H9 (cell line): Measurements from ENCODE around the gene GVQW3. TPM values are rescaled to one million over a fixed set of nuclear protein-coding genes. Genes with fewer than 3 reads are reported as not detected.
A peak's percentile ranks its signal among the peaks of the same experiment; 100 is the strongest.
"Not testable (repeated sequence)": the region's sequence is repeated elsewhere in the genome, so short reads cannot be mapped to it uniquely, and the experiment has no call there.

Source experiments
- DNase-seq: peaks from one replicate; pipeline ENCODE4 v3.0.0-alpha.2; 2017
- H2AFZ ChIP-seq: one replicate; pipeline ENCODE4 v1.6.1; 2013; ENCODE audit warnings: mild to moderate bottlenecking, low read length, control low read depth, moderate library complexity
- H2AK5ac ChIP-seq: 2 replicates; pipeline ENCODE4 v1.6.1; 2013; ENCODE audit warnings: low read length, control low read depth, mixed read lengths; ENCODE audit not compliant: insufficient read length
- H2BK120ac ChIP-seq: one replicate; pipeline ENCODE4 v1.6.1; 2013; ENCODE audit warnings: low read depth, mild to moderate bottlenecking, low read length, control low read depth, inconsistent platforms; ENCODE audit not compliant: poor library complexity, severe bottlenecking
- H2BK12ac ChIP-seq: 2 replicates; pipeline ENCODE4 v1.6.1; 2013; ENCODE audit warnings: low read length, control low read depth, mixed read lengths, low read depth; ENCODE audit not compliant: insufficient read length
- H2BK15ac ChIP-seq: 2 replicates; pipeline ENCODE4 v1.6.1; 2013; ENCODE audit warnings: low read depth, low read length, control low read depth
- H2BK20ac ChIP-seq: one replicate; pipeline ENCODE4 v1.6.1; 2013; ENCODE audit warnings: low read depth, mild to moderate bottlenecking, low read length, control low read depth, inconsistent platforms; ENCODE audit not compliant: poor library complexity, severe bottlenecking
- H2BK5ac ChIP-seq: 2 replicates; pipeline ENCODE4 v1.6.1; 2013; ENCODE audit warnings: low read length, control low read depth, mixed read lengths; ENCODE audit not compliant: insufficient read length
- H3K14ac ChIP-seq: 2 replicates; pipeline ENCODE4 v1.6.1; 2013; ENCODE audit warnings: low read length, control low read depth; ENCODE audit not compliant: insufficient read depth
- H3K18ac ChIP-seq: 2 replicates; pipeline ENCODE4 v1.6.1; 2013; ENCODE audit warnings: low read depth, mild to moderate bottlenecking, mixed read lengths, low read length, control low read depth; ENCODE audit not compliant: insufficient read length
- H3K23ac ChIP-seq: 2 replicates; pipeline ENCODE4 v1.6.1; 2013; ENCODE audit warnings: low read length, control low read depth, mixed read lengths, low read depth; ENCODE audit not compliant: insufficient read length
- H3K23me2 ChIP-seq: 2 replicates; pipeline ENCODE4 v1.6.1; 2013; ENCODE audit warnings: low read depth, mild to moderate bottlenecking, mixed read lengths, low read length, control low read depth; ENCODE audit not compliant: insufficient read length, poor library complexity, severe bottlenecking
- H3K27ac ChIP-seq: 2 replicates; pipeline ENCODE4 v1.5.1; 2013; ENCODE audit warnings: low read length, control low read depth, mixed read lengths, low read depth; ENCODE audit not compliant: insufficient read length
- H3K27me3 ChIP-seq: 2 replicates; pipeline ENCODE4 v1.6.1; 2013; ENCODE audit warnings: low read length, control low read depth, inconsistent platforms; ENCODE audit not compliant: insufficient read depth
- H3K4ac ChIP-seq: 2 replicates; pipeline ENCODE4 v1.6.1; 2013; ENCODE audit warnings: low read depth, mild to moderate bottlenecking, control low read depth, inconsistent platforms, low read length, moderate library complexity
- H3K4me1 ChIP-seq: 2 replicates; pipeline ENCODE4 v1.6.1; 2013; ENCODE audit warnings: low read length, control low read depth, inconsistent platforms; ENCODE audit not compliant: insufficient read depth
- H3K4me2 ChIP-seq: 2 replicates; pipeline ENCODE4 v1.6.1; 2013; ENCODE audit warnings: low read length, control low read depth, mixed read lengths; ENCODE audit not compliant: insufficient read length, insufficient read depth
- H3K56ac ChIP-seq: 2 replicates; pipeline ENCODE4 v1.6.1; 2013; ENCODE audit warnings: low read depth, mild to moderate bottlenecking, mixed read lengths, low read length, control low read depth; ENCODE audit not compliant: insufficient read length
- H3K79me1 ChIP-seq: 2 replicates; pipeline ENCODE4 v1.6.1; 2013; ENCODE audit warnings: low read depth, mild to moderate bottlenecking, moderate library complexity, low read length, control low read depth, inconsistent platforms; ENCODE audit not compliant: insufficient read depth, poor library complexity, severe bottlenecking
- H3K79me2 ChIP-seq: 2 replicates; pipeline ENCODE4 v1.6.1; 2013; ENCODE audit warnings: low read length, control low read depth, inconsistent platforms; ENCODE audit not compliant: insufficient read depth
- H3K9ac ChIP-seq: 2 replicates; pipeline ENCODE4 v1.6.1; 2013; ENCODE audit warnings: low read length, control low read depth, mixed read lengths; ENCODE audit not compliant: insufficient read length; ENCODE audit errors: extremely low read depth
- H3K9me3 ChIP-seq: one replicate; pipeline ENCODE4 v1.6.1; 2013; ENCODE audit warnings: low read depth, low read length, inconsistent platforms; ENCODE audit not compliant: control insufficient read depth
- H3T11ph ChIP-seq: one replicate; pipeline ENCODE4 v1.6.1; 2013; ENCODE audit warnings: mild to moderate bottlenecking, low read length, control low read depth, inconsistent platforms
- H4K20me1 ChIP-seq: one replicate; pipeline ENCODE4 v1.6.1; 2013; ENCODE audit not compliant: control insufficient read depth, insufficient read length, insufficient read depth
- H4K5ac ChIP-seq: 2 replicates; pipeline ENCODE4 v1.6.1; 2013; ENCODE audit warnings: low read depth, mild to moderate bottlenecking, mixed read lengths, low read length, control low read depth; ENCODE audit not compliant: insufficient read length
- H4K8ac ChIP-seq: replicated peaks from 2 replicates; pipeline ENCODE4 v1.6.1; 2013; ENCODE audit warnings: low read length, control low read depth, mixed read lengths, low read depth; ENCODE audit not compliant: insufficient read length
- H4K91ac ChIP-seq: 2 replicates; pipeline ENCODE4 v1.6.1; 2013; ENCODE audit warnings: low read depth, mild to moderate bottlenecking, moderate library complexity, mixed read lengths, low read length, control low read depth; ENCODE audit not compliant: insufficient read length
- H3K27ac Mint-ChIP-seq, 3 experiments: 2 replicates in 2 of 3; 3 replicates in 1 of 3; pipeline ENCODE4 v1.8.0; 2020 to 2021; ENCODE audit warnings: mixed read lengths in 3 of 3, mild to moderate bottlenecking in 1 of 3, moderate library complexity in 1 of 3
- H3K27me3 Mint-ChIP-seq: 2 replicates; pipeline ENCODE4 v1.8.0; 2021; ENCODE audit warnings: low read depth, mild to moderate bottlenecking, moderate library complexity, mixed read lengths
- H3K36me3 Mint-ChIP-seq, 3 experiments: 2 replicates in 2 of 3; 3 replicates in 1 of 3; pipeline ENCODE4 v1.8.0; 2020 to 2021; ENCODE audit warnings: low read depth in 3 of 3, mixed read lengths in 3 of 3; ENCODE audit not compliant: insufficient read depth in 1 of 3
- H3K4me1 Mint-ChIP-seq, 2 experiments: 2 replicates each; pipeline ENCODE4 v1.8.0; 2020; ENCODE audit warnings: mixed read lengths in 2 of 2
- H3K4me3 Mint-ChIP-seq, 2 experiments: 2 replicates in 1 of 2; 3 replicates in 1 of 2; pipeline ENCODE4 v1.8.0; 2020 to 2021; ENCODE audit warnings: mild to moderate bottlenecking in 2 of 2, mixed read lengths in 2 of 2, moderate library complexity in 1 of 2
- H3K9me3 Mint-ChIP-seq, 2 experiments: 2 replicates in 1 of 2; 3 replicates in 1 of 2; pipeline ENCODE4 v1.8.0; 2020; ENCODE audit warnings: mild to moderate bottlenecking in 2 of 2, mixed read lengths in 2 of 2, moderate library complexity in 1 of 2
- CTCF ChIP-seq: fragments of 200-600 bp; sonication (generic); conservative IDR thresholded peaks from 3 replicates; pipeline ENCODE4 v1.8.0; 2021; ENCODE audit warnings: antibody characterized with exemption, mild to moderate bottlenecking
- WGBS: extraction: QIAGEN DNeasy Blood & Tissue Kit; methylation state at CpG from one replicate; pipeline ENCODE4 v1.1.7; 2013; ENCODE audit warnings: missing lambda C conversion rate, low lambda C conversion rate, mixed read lengths; ENCODE audit not compliant: insufficient read length; ENCODE audit errors: extremely low coverage; 5-methylcytosine and 5-hydroxymethylcytosine counted together
- total RNA-seq: library from RNA; stranded (reverse); gene quantifications from 2 replicates; pipeline ENCODE4 v1.2.1, GENCODE V29; 2021

GVQW3 gene
- total RNA-seq, 1 experiment from 2014 or later, result 4.5 TPM

- Histone ChIP-seq H3K27ac (no peak overlapping the region), H3K4me1 (no peaks in the 10 kb centered on the region; the same call in 1 of the 2 replicates), H3K79me1 (no peaks in the 10 kb centered on the region), H3K23ac (no peak overlapping the region), H2BK12ac (no peak overlapping the region), H3T11ph (no peak overlapping the region), H3K18ac (no peak overlapping the region), H3K79me2 (0 out of 2 replicates have a peak, but pooled peaks cover 2% of the 10 kb centered on the region), H3K27me3 (no peaks in the 10 kb centered on the region), H3K9ac (no peak overlapping the region), H3K4me2 (no peak overlapping the region), H3K4ac (no peak overlapping the region), H2BK20ac (no peak overlapping the region), H3K9me3 (no peaks in the 10 kb centered on the region), H4K20me1 (no peaks in the 10 kb centered on the region), H2BK15ac (no peak overlapping the region), H2BK120ac (no peak overlapping the region), H2BK5ac (no peak overlapping the region), H3K56ac (no peak overlapping the region), H2AK5ac (no peak overlapping the region), H4K5ac (no peak overlapping the region), H4K91ac (no peak overlapping the region), H3K14ac (no peak overlapping the region), H4K8ac (no peak overlapping the region), H2AFZ (no peak overlapping the region), H3K23me2 (no peaks in the 10 kb centered on the region)
- no peak overlapping the region for H3K27ac Mint-ChIP-seq
- no peaks in the 10 kb centered on the region; a peak in 1 of 7 replicates for H3K36me3 Mint-ChIP-seq
- H3K4me3 Mint-ChIP-seq, result no peak overlapping the region
- no peak for TF ChIP-seq CTCF
- H3K9me3 Mint-ChIP-seq, result no peaks in the 10 kb centered on the region
- no peaks in the 10 kb centered on the region for H3K4me1 Mint-ChIP-seq
- DNase-seq, result no peak
- no CpG with 5 or more reads among the region's 1 CpG for WGBS
- H3K27me3 Mint-ChIP-seq, result no peaks in the 10 kb centered on the region
Measured at GRCh38 chr11:76400967-76401366, 19.8 kb downstream of the GVQW3 start.

- not testable (repeated sequence) for H3K79me1 ChIP-seq, H2BK15ac ChIP-seq, H2BK20ac ChIP-seq, H2BK12ac ChIP-seq, H3K9me3 Mint-ChIP-seq, H3K23me2 ChIP-seq, H3K9me3 ChIP-seq, H3K4me2 ChIP-seq, DNase-seq, H3K4me1 ChIP-seq, H2BK120ac ChIP-seq, H3T11ph ChIP-seq, H3K4ac ChIP-seq, H3K56ac ChIP-seq, H3K36me3 Mint-ChIP-seq, H3K79me2 ChIP-seq, H3K27ac ChIP-seq, H3K18ac ChIP-seq, H3K23ac ChIP-seq, H2BK5ac ChIP-seq, H4K8ac ChIP-seq, H3K4me3 Mint-ChIP-seq, H4K20me1 ChIP-seq, H2AFZ ChIP-seq, H3K14ac ChIP-seq, H3K27me3 Mint-ChIP-seq, H3K4me1 Mint-ChIP-seq, H3K9ac ChIP-seq, H4K91ac ChIP-seq, H3K27me3 ChIP-seq, H4K5ac ChIP-seq, H2AK5ac ChIP-seq
- H3K27ac Mint-ChIP-seq, result 0 out of 7 replicates have a peak overlapping the region, but pooled peaks of 1 of the 3 experiments have one; percentile 36
- no CpG with 5 or more reads among the region's 8 CpGs for WGBS
Measured at GRCh38 chr11:76401484-76401883, 20.4 kb downstream of the GVQW3 start.
